ENCODE results near the gene TNXB. TPM values are rescaled to one million over a fixed set of nuclear protein-coding genes. Genes with fewer than 3 reads are reported as not detected.
"Not testable (repeated sequence)": the region's sequence is repeated elsewhere in the genome, so short reads cannot be mapped to it uniquely, and the experiment has no call there.

Gene TNXB
- total RNA-seq, 2 experiments from 2014 or later, result 2.9 to 4.8 TPM

- H3K4me1 Mint-ChIP-seq (ENCODE audit: low read depth); H3K27ac Mint-ChIP-seq; H3K27me3 Mint-ChIP-seq (ENCODE audit: low read depth); DNase-seq; intact Hi-C loops (cut with micrococcal nuclease); H3K36me3 Mint-ChIP-seq (ENCODE audit: low read depth); CTCF ChIA-PET; H3K4me3 Mint-ChIP-seq; H3K9me3 Mint-ChIP-seq: not testable (repeated sequence)
Measured at GRCh38 chr6:32014547-32014946, 94.6 kb downstream of the TNXB start, which contains the start of gene C4B. C4B (plus strand) TSS chr6:32014795; CDS start chr6:32014846, 51 bp downstream.

- H3K4me3 Mint-ChIP-seq; intact Hi-C loops (cut with micrococcal nuclease); H3K27ac Mint-ChIP-seq; H3K27me3 Mint-ChIP-seq (ENCODE audit: low read depth); CTCF ChIA-PET; H3K9me3 Mint-ChIP-seq; DNase-seq; H3K4me1 Mint-ChIP-seq (ENCODE audit: low read depth); H3K36me3 Mint-ChIP-seq (ENCODE audit: low read depth): not testable (repeated sequence)
Measured at GRCh38 chr6:32013738-32014137, 95.4 kb downstream of the TNXB start.

DNA sequence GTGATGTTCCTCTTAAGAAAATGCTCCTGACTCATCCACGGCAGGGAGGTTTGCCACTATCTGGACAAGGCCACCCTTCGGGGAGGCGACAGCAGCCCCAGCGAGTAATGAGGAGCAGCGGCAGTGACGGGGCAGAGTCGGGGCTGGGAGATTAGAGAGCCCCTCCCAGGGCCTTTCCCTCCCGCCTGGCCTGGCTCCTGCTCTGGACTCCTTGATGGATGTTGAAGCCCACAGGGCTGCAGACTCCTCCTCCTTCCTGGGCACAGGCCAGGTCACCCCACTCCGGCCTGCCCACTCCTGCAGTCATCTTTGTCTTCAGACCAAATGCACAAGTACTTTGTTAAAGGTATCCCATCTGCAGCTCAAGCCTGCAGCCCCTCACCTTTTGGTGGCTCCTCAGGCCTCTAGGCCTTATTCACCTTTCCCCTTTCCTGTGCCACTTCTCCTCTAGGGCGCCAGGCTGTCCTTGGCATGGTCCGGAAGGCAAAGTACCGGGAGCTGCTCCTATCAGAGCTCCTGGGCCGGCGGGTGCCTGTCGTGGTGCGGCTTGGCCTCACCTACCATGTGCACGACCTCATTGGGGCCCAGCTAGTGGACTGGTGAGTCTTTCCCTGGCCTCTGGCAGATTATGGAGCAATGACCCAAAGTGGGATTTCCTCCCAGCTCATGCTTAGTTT, 96.1 kb downstream of the TNXB start:
- H3K4me1 Mint-ChIP-seq (ENCODE audit: low read depth); H3K36me3 Mint-ChIP-seq (ENCODE audit: low read depth); H3K9me3 Mint-ChIP-seq; intact Hi-C loops (cut with micrococcal nuclease); CTCF ChIA-PET; H3K27ac Mint-ChIP-seq; H3K4me3 Mint-ChIP-seq; H3K27me3 Mint-ChIP-seq (ENCODE audit: low read depth); DNase-seq: not testable (repeated sequence)

- CTCF ChIA-PET; H3K4me3 Mint-ChIP-seq; H3K4me1 Mint-ChIP-seq (ENCODE audit: low read depth); intact Hi-C loops (cut with micrococcal nuclease); H3K9me3 Mint-ChIP-seq; H3K36me3 Mint-ChIP-seq (ENCODE audit: low read depth); H3K27ac Mint-ChIP-seq; H3K27me3 Mint-ChIP-seq (ENCODE audit: low read depth); DNase-seq: not testable (repeated sequence)
Measured at GRCh38 chr6:32010856-32011530, 98.1 kb downstream of the TNXB start.

GRCh38 chr6:32009537-32009936, 99.6 kb downstream of the TNXB start:
- H3K4me3 Mint-ChIP-seq; DNase-seq; H3K4me1 Mint-ChIP-seq (ENCODE audit: low read depth); H3K27me3 Mint-ChIP-seq (ENCODE audit: low read depth); H3K36me3 Mint-ChIP-seq (ENCODE audit: low read depth); intact Hi-C loops (cut with micrococcal nuclease); H3K27ac Mint-ChIP-seq; CTCF ChIA-PET; H3K9me3 Mint-ChIP-seq: not testable (repeated sequence)

DNA sequence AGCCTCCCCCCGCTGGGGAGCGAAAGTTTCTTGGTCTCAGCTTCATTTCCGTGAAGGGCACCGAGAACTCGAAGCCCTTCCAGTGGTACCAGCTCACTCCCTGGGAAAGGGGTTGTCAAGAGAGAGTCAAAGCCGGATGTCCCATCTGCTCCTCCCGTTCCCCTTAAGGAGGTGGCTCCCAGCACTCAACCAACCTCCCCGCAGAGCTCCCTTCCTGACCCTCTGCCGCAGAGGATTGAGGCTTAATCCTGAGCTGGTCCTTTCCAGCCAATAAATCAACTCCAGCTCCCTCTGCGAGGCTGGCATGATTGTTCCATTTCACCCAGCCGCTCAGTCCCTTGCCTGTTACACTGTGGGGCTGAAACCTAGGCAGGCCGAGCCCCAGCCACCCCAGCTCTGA, 100.5 kb downstream of the TNXB start:
- H3K27me3 Mint-ChIP-seq (ENCODE audit: low read depth); intact Hi-C loops (cut with micrococcal nuclease); H3K4me1 Mint-ChIP-seq (ENCODE audit: low read depth); H3K9me3 Mint-ChIP-seq; H3K36me3 Mint-ChIP-seq (ENCODE audit: low read depth); H3K4me3 Mint-ChIP-seq; H3K27ac Mint-ChIP-seq; DNase-seq; CTCF ChIA-PET: not testable (repeated sequence)

GRCh38 chr6:32008037-32008436, 101.1 kb downstream of the TNXB start:
- H3K36me3 Mint-ChIP-seq (ENCODE audit: low read depth); H3K4me1 Mint-ChIP-seq (ENCODE audit: low read depth); H3K4me3 Mint-ChIP-seq; H3K27ac Mint-ChIP-seq; DNase-seq; CTCF ChIA-PET; intact Hi-C loops (cut with micrococcal nuclease); H3K9me3 Mint-ChIP-seq; H3K27me3 Mint-ChIP-seq (ENCODE audit: low read depth): not testable (repeated sequence)

- H3K27ac Mint-ChIP-seq; CTCF ChIA-PET; intact Hi-C loops (cut with micrococcal nuclease); H3K4me1 Mint-ChIP-seq (ENCODE audit: low read depth); H3K36me3 Mint-ChIP-seq (ENCODE audit: low read depth); H3K9me3 Mint-ChIP-seq; H3K4me3 Mint-ChIP-seq; H3K27me3 Mint-ChIP-seq (ENCODE audit: low read depth): not testable (repeated sequence)
- DNase-seq, result peak; percentile 3
Measured at GRCh38 chr6:32007086-32007485, 102.1 kb downstream of the TNXB start.

DNA sequence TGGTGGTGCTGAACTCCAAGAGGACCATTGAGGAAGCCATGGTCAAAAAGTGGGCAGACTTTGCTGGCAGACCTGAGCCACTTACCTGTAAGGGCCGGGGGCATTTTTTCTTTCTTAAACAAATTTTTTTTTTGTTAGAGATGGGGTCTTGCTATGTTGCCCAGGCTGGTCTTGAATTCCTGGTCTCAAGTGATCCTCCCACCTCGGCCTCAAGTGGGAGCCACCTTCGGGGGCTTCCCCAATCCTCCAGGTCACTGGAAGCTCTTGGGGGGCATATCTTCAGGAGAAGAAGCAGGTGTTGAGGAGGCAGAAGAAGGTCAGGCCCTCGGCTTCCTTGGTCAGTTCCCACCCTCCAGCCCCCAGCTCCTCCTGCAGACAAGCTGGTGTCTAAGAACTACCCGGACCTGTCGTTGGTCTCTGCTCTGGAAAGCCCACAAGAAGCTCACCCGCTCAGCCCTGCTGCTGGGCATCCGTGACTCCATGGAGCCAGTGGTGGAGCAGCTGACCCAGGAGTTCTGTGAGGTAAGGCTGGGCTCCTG, 103.1 kb downstream of the TNXB start:
- H3K4me3 Mint-ChIP-seq; CTCF ChIA-PET; H3K27ac Mint-ChIP-seq; H3K36me3 Mint-ChIP-seq (ENCODE audit: low read depth); intact Hi-C loops (cut with micrococcal nuclease); H3K4me1 Mint-ChIP-seq (ENCODE audit: low read depth); H3K9me3 Mint-ChIP-seq; H3K27me3 Mint-ChIP-seq (ENCODE audit: low read depth): not testable (repeated sequence)
- peak; percentile 3 for DNase-seq

GRCh38 chr6:32005538-32005880, 103.6 kb downstream of the TNXB start:
- H3K27me3 Mint-ChIP-seq (ENCODE audit: low read depth); CTCF ChIA-PET; H3K4me1 Mint-ChIP-seq (ENCODE audit: low read depth); H3K36me3 Mint-ChIP-seq (ENCODE audit: low read depth); H3K9me3 Mint-ChIP-seq; intact Hi-C loops (cut with micrococcal nuclease); H3K27ac Mint-ChIP-seq; H3K4me3 Mint-ChIP-seq: not testable (repeated sequence)
- DNase-seq, result peak; percentile 3

DNA sequence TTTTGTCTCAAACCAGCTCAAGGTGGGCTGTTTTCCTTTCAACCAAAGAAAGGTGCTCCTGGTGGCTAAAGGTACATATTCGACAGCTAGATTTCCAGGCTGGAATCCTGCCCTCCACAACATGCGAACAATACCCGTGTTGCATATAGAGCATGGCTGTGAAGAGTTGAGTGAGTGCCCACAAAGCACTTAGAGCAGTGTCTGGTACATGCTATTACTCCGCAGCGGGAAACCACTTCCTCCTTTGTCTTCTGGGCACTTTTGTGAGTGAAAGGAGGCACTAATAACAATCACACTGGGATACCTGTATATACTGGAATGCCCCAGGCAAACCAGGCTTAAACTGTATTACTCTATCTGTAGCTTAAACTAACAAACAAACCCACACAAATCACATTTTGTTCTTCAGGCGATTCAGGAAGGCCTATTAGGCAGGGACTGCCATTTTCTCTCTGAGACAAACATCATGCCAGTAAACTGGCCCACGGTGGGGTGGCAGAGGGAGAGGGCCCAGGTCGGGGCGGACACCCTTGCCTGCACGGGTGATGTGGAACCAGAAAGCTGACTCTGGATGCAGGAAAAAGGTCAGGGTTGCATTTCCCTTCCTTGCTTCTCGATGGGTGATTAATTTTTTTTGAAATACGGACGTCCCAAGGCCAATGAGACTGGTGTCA, 104.1 kb downstream of the TNXB start:
- not testable (repeated sequence) for H3K9me3 Mint-ChIP-seq; H3K27me3 Mint-ChIP-seq (ENCODE audit: low read depth)

GRCh38 chr6:32004393-32004792, 104.7 kb downstream of the TNXB start:
- H3K9me3 Mint-ChIP-seq; H3K27ac Mint-ChIP-seq; CTCF ChIA-PET; H3K36me3 Mint-ChIP-seq (ENCODE audit: low read depth); H3K4me3 Mint-ChIP-seq; intact Hi-C loops (cut with micrococcal nuclease); H3K4me1 Mint-ChIP-seq (ENCODE audit: low read depth); H3K27me3 Mint-ChIP-seq (ENCODE audit: low read depth); DNase-seq: not testable (repeated sequence)

More for the DNA sequence above, 104.1 kb downstream of the TNXB start:
- H3K36me3 Mint-ChIP-seq (ENCODE audit: low read depth); DNase-seq; intact Hi-C loops (cut with micrococcal nuclease); H3K4me3 Mint-ChIP-seq; H3K27ac Mint-ChIP-seq; H3K4me1 Mint-ChIP-seq (ENCODE audit: low read depth): not testable (repeated sequence)
- CTCF ChIA-PET, result interaction anchor here (0.6 kb wide), 1 partner anchor 43 kb away, joined by 4 read pairs; no protein-coding TSS in a partner anchor

DNA sequence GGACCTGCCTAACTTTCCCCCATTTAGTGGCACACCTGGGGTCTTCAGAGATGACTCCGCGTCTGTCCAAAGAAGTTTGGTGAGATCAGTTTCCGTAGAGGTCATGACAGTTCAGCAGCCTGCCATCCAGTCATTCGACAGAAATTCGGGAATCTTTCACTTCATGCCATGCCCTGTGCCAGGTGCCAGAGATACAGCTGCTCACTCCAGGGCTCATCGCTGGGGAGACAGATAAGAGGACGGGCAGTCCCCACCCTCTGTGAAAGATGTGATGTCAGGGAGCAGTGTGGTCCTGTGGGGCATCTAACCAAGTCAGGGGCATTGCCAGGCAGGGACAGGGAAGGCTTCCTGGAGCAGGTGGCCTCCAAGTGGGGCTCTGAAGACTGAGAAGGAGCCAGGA, 105.8 kb downstream of the TNXB start:
- H3K4me1 Mint-ChIP-seq (ENCODE audit: low read depth); H3K36me3 Mint-ChIP-seq (ENCODE audit: low read depth); H3K9me3 Mint-ChIP-seq; CTCF ChIA-PET; H3K27me3 Mint-ChIP-seq (ENCODE audit: low read depth); H3K27ac Mint-ChIP-seq; DNase-seq; intact Hi-C loops (cut with micrococcal nuclease); H3K4me3 Mint-ChIP-seq: not testable (repeated sequence)
